HepG2 (cell line): ENCODE measurements around the gene PLXNA4. TPM values are rescaled to one million over a fixed set of nuclear protein-coding genes. Genes with fewer than 3 reads are reported as not detected.

Experiments
- ATAC-seq: fragments of 200-7000 bp; cut with Tn5 transposase; 3 replicates; pipeline ENCODE4 v1.9.1; 2020; ENCODE audit warnings: mild to moderate bottlenecking, moderate library complexity
- BruUV-seq: library from RNA; stranded (reverse); fragments of 400-500 nt; replicated peaks from 2 replicates; lab custom pipeline; 2021; lab: Mats Ljungman, UMichigan
- CTCF ChIA-PET: fragments of 300-600 bp; formaldehyde crosslinking; extraction: SDS; loops from one replicate; lab custom pipeline; 2021; ENCODE audit warnings: low total read pairs, inconsistent platforms, low intra/inter-chr PET ratio; lab: Yijun Ruan, JAX
- POLR2A ChIA-PET: fragments of 350-600 bp; sonication (Branson Sonifier 250); formaldehyde crosslinking; loops from one replicate; lab custom pipeline; 2020; ENCODE audit warnings: antibody characterized with exemption, inconsistent platforms; lab: Yijun Ruan, JAX
- DNase-seq: peaks from one replicate; pipeline ENCODE4 v3.0.0-alpha.2; 2015; ENCODE audit warnings: low spot score
- FAIRE-seq: peaks from 3 replicates; lab custom pipeline; 2011; peaks lifted over from hg19 to GRCh38; lab: Jason Lieb, UNC
- H2AFZ ChIP-seq: one replicate; pipeline ENCODE4 v1.6.1; 2011; ENCODE audit warnings: low read length, inconsistent platforms
- H3K27ac ChIP-seq: fragments of 300-600 bp; 3 replicates; pipeline ENCODE4 v1.8.0; 2011; ENCODE audit warnings: mixed run types, mild to moderate bottlenecking, mixed read lengths, low read length, inconsistent platforms; ENCODE audit not compliant: insufficient read depth; ENCODE audit errors: extremely low read length
- H3K27me3 ChIP-seq, 2 experiments: fragments of 200-600 bp in 1 of 2; 2 replicates in 1 of 2; 3 replicates in 1 of 2; pipeline versions ENCODE4 v1.6.0 to v1.8.0; 2011; ENCODE audit warnings: low read length in 2 of 2, mild to moderate bottlenecking in 2 of 2, moderate library complexity in 2 of 2, inconsistent platforms in 1 of 2; ENCODE audit not compliant: insufficient read depth in 2 of 2, control insufficient read depth in 1 of 2
- H3K36me3 ChIP-seq, 2 experiments: fragments of 200-600 bp in 1 of 2; replicated peaks in 1 of 2; 2 replicates in 1 of 2; 3 replicates in 1 of 2; pipeline versions ENCODE4 v1.5.1 to v1.8.0; 2011; ENCODE audit warnings: low read length in 2 of 2, inconsistent platforms in 1 of 2; ENCODE audit not compliant: insufficient read depth in 2 of 2, control insufficient read depth in 1 of 2
- H3K4me1 ChIP-seq: 2 replicates; pipeline ENCODE4 v1.5.1; 2012; ENCODE audit warnings: low read length, inconsistent platforms; ENCODE audit not compliant: insufficient read depth
- H3K4me2 ChIP-seq: 2 replicates; pipeline ENCODE4 v1.6.0; 2011; ENCODE audit warnings: low read depth, low read length, inconsistent platforms
- H3K4me3 ChIP-seq, 3 experiments: fragments of 200-600 bp in 1 of 3; sonication (generic), shearing (Covaris generic) in 1 of 3; replicated peaks in 1 of 3; 2 replicates each; pipeline ENCODE4 v1.5.1; 2011 to 2016; ENCODE audit warnings: low read length in 3 of 3, inconsistent platforms in 2 of 3, low read depth in 2 of 3, mild to moderate bottlenecking in 2 of 3, control low read depth in 1 of 3, mixed read lengths in 1 of 3; ENCODE audit not compliant: insufficient read depth in 1 of 3
- H3K79me2 ChIP-seq: one replicate; pipeline ENCODE4 v1.6.1; 2011; ENCODE audit warnings: low read length, inconsistent platforms; ENCODE audit not compliant: insufficient read depth
- H3K9ac ChIP-seq: 2 replicates; pipeline ENCODE4 v1.6.0; 2011; ENCODE audit warnings: mild to moderate bottlenecking, low read depth, low read length, inconsistent platforms; ENCODE audit not compliant: insufficient read depth
- H3K9me3 ChIP-seq: 2 replicates; pipeline ENCODE4 v1.5.1; 2012; ENCODE audit warnings: mild to moderate bottlenecking, low read length
- H4K20me1 ChIP-seq: 2 replicates; pipeline ENCODE4 v1.6.0; 2011; ENCODE audit warnings: inconsistent platforms, mild to moderate bottlenecking, low read length, moderate library complexity; ENCODE audit not compliant: insufficient read depth
- BRD4 ChIP-seq: sonication (generic); formaldehyde crosslinking; IDR thresholded peaks from 2 replicates; pipeline ENCODE4 v1.4.0; 2020; ENCODE audit warnings: missing genetic modification reagents
- ELF3 ChIP-seq: IDR thresholded peaks from 2 replicates; pipeline ENCODE4 v1.6.1; 2016; ENCODE audit warnings: missing genetic modification reagents, missing compliant biosample characterization
- FIP1L1 ChIP-seq: fragments of 200-400 bp; formaldehyde crosslinking; IDR thresholded peaks from 2 replicates; pipeline ENCODE4 v1.6.1; 2018; ENCODE audit warnings: low read depth, mild to moderate bottlenecking, low read length, moderate library complexity, borderline replicate concordance; ENCODE audit not compliant: insufficient read depth
- NFATC3 ChIP-seq: sonication (generic); formaldehyde crosslinking; IDR thresholded peaks from 2 replicates; pipeline ENCODE4 v1.5.1; 2020; ENCODE audit warnings: mild to moderate bottlenecking, missing genetic modification reagents
- NFE2 ChIP-seq: sonication (generic); formaldehyde crosslinking; IDR thresholded peaks from 2 replicates; pipeline ENCODE4 v1.4.0; 2020; ENCODE audit warnings: missing genetic modification reagents
- SMC3 ChIP-seq: IDR thresholded peaks from 2 replicates; pipeline ENCODE4 v1.6.1; 2011; ENCODE audit warnings: low read length, improper control_type of control experiment
- ZNF292 ChIP-seq: sonication (generic); formaldehyde crosslinking; IDR thresholded peaks from 2 replicates; pipeline ENCODE4 v1.8.1; 2022; ENCODE audit warnings: mild to moderate bottlenecking, low read depth, missing genetic modification reagents, borderline replicate concordance
- ZNF510 ChIP-seq: sonication (generic); formaldehyde crosslinking; IDR thresholded peaks from 2 replicates; pipeline ENCODE4 v1.4.0; 2020; ENCODE audit warnings: low read depth, mild to moderate bottlenecking, missing genetic modification reagents
- ZNF607 ChIP-seq: sonication (generic); formaldehyde crosslinking; IDR thresholded peaks from 2 replicates; pipeline ENCODE4 v1.5.1; 2020; ENCODE audit warnings: missing genetic modification reagents, mild to moderate bottlenecking, borderline replicate concordance
- ZNF768 ChIP-seq: sonication (generic); formaldehyde crosslinking; IDR thresholded peaks from 2 replicates; pipeline ENCODE4 v1.4.0; 2020; ENCODE audit warnings: missing genetic modification reagents
- WGBS: methylation state at CpG from one replicate; pipeline ENCODE4 v1.1.6; 2017; ENCODE audit warnings: low lambda C conversion rate; 5-methylcytosine and 5-hydroxymethylcytosine counted together
- in situ Hi-C: cut with HindIII; loops from 2 replicates; pipeline ENCODE4 v1.10.0; 2017; ENCODE audit warnings: low pct_unique_long_range_greater_than_20kb; ENCODE audit not compliant: extremely low pct_ligation_motif_present
- intact Hi-C: fragments of 100-400 bp; cut with micrococcal nuclease; formaldehyde crosslinking; loops from one replicate; pipeline ENCODE4 v1.10.0; 2022; ENCODE audit not compliant: unreplicated experiment
- polyA plus RNA-seq, 8 experiments: library from polyadenylated mRNA; depleted of rRNA in 3 of 8; stranded (reverse) in 7 of 8; unstranded in 1 of 8; fragments of >200 nt; fragmentation: Illumina TruSeq in 4 of 8; extraction: Trizol in 4 of 8; gene quantifications; 2 replicates each; pipeline versions ENCODE4 v1.2.1 to v1.2.3, GENCODE V29; 2011 to 2016; ENCODE audit warnings: low read depth in 4 of 8, missing spikeins in 1 of 8, mixed read lengths in 1 of 8; ENCODE audit not compliant: insufficient read depth in 1 of 8
- total RNA-seq, 5 experiments: library from RNA; depleted of rRNA; stranded (reverse); fragments of >200 nt; fragmentation: Illumina TruSeq; extraction: Trizol; gene quantifications; 2 replicates each; pipeline ENCODE4 v1.2.3, GENCODE V29; 2016; ENCODE audit warnings: low read depth in 1 of 5
- TF ChIP-seq, protein P1 (sequence below): sonication (generic); formaldehyde crosslinking; IDR thresholded peaks from 2 replicates; pipeline ENCODE4 v1.8.1; 2023; ENCODE audit warnings: missing genetic modification reagents, mild to moderate bottlenecking, borderline replicate concordance
- TF ChIP-seq, protein P2 (sequence below): fragments of 450-650 bp; IDR thresholded peaks from 2 replicates; pipeline ENCODE4 v1.6.1; 2017

The PLXNA4 gene
- total and polyA plus RNA-seq, 2 of the 13 experiments (the other 11 are each of a cell fraction or from before 2014, with no cell fraction given): 0.01 to 0.04 TPM

DNA sequence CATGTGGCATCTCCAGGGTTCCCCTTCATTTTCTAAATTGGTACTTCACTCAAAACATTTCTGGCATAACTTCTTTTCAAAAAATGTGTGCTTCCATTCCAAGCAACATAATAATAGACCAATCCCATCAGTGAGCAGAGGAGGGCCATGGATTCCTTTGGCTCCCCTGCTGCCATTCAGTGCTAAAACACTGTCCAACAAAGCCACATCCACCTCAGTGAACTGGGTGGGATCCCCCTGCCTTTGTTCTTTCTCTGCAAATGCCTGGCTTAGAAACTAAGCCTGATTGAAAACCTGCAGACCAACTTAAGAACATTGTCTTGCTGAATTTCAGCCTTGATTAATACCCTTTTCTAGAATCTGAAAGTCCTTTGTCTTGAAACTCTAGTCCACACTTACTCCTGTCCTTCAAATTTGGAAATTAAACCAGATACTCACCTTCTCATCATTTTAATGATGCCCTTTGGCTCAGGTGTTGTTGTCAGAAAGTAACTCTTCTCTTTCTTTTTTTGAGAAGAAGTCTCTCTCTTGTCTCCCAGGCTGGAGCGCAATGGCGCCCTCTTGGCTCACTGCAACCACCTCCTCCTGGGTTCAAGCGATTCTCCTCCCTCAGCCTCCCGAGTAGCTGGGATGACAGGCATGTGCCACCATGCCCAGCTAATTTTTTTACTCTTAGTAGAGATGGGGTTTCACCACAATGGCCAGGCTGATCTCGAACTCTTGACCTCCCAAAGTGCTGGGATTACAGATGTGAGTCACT, 132.3 kb downstream of the PLXNA4 start:
- CTCF ChIA-PET: no interaction called here
- Histone ChIP-seq H3K9ac (no peak overlapping the region), H3K27me3 (peaks cover 1 to 28% of the 10 kb centered on the region in 2 experiments; a peak in 3 of 5 replicates), H3K4me3 (no peak overlapping the region), H3K36me3 (no peaks in the 10 kb centered on the region), H3K27ac (no peak overlapping the region), H3K9me3 (no peaks in the 10 kb centered on the region), H4K20me1 (no peaks in the 10 kb centered on the region), H2AFZ (no peak overlapping the region), H3K4me2 (no peak overlapping the region), H3K4me1 (no peaks in the 10 kb centered on the region), H3K79me2 (no peaks in the 10 kb centered on the region)
- intact Hi-C loops: no loop called here
- TF ChIP-seq, protein P1, sequence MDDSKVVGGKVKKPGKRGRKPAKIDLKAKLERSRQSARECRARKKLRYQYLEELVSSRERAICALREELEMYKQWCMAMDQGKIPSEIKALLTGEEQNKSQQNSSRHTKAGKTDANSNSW (CRISPR knock-in tag): no peak
- TF ChIP-seq NFE2 (CRISPR knock-in tag): no peak
- POLR2A ChIA-PET: no interaction called here
- FAIRE-seq (no peak), ATAC-seq (no peak), DNase-seq (no peak)
- in situ Hi-C loops: no loop called here
- BruUV-seq: no TSS peak
- WGBS: 14% methylated on average over 5 of the region's 5 CpGs

DNA sequence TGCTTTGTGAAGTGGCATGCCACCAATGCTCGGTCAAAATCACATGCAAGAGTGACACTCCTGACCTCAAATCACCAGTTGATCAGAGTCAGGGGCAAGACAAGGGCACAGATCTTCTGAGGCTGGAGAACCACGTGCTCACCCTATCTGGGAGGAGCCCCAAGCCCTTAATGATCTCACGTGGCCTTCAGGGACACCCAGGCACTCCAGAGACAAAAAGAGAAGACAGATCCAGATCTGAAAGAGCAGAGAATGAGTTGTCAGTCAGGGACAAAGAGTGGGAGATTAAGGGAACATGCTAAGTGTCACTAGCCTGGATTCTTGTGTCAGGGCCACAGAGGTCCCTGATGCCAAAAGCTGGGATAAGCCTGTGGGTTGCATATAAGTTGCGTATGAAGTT, 134.3 kb downstream of the PLXNA4 start:
- BruUV-seq: no TSS peak
- POLR2A ChIA-PET: no interaction called here
- CTCF ChIA-PET: no interaction called here
- Histone ChIP-seq H4K20me1 (no peaks in the 10 kb centered on the region), H3K9me3 (no peaks in the 10 kb centered on the region), H3K4me1 (no peaks in the 10 kb centered on the region), H2AFZ (no peak overlapping the region), H3K4me3 (no peak overlapping the region), H3K4me2 (no peak overlapping the region), H3K36me3 (no peaks in the 10 kb centered on the region), H3K9ac (no peak overlapping the region), H3K79me2 (no peaks in the 10 kb centered on the region), H3K27me3 (peaks cover 1 to 28% of the 10 kb centered on the region in 2 experiments; a peak in 3 of 5 replicates), H3K27ac (no peak overlapping the region)
- intact Hi-C loops: no loop called here
- 13% methylated on average over 4 of the region's 4 CpGs for WGBS
- ATAC-seq (no peak), FAIRE-seq (no peak), DNase-seq (no peak)
- in situ Hi-C loops: no loop called here
- TF ChIP-seq FIP1L1 (no peak), ZNF510 (CRISPR knock-in tag) (no peak), NFATC3 (no peak), ZNF292 (CRISPR knock-in tag) (no peak), ZNF768 (CRISPR knock-in tag) (no peak), ELF3 (no peak), SMC3 (no peak), ZNF607 (CRISPR knock-in tag) (no peak), BRD4 (CRISPR knock-in tag) (no peak)
- TF ChIP-seq, protein P2, sequence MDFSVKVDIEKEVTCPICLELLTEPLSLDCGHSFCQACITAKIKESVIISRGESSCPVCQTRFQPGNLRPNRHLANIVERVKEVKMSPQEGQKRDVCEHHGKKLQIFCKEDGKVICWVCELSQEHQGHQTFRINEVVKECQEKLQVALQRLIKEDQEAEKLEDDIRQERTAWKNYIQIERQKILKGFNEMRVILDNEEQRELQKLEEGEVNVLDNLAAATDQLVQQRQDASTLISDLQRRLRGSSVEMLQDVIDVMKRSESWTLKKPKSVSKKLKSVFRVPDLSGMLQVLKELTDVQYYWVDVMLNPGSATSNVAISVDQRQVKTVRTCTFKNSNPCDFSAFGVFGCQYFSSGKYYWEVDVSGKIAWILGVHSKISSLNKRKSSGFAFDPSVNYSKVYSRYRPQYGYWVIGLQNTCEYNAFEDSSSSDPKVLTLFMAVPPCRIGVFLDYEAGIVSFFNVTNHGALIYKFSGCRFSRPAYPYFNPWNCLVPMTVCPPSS: no peak
